ENCODE measurements around the gene GPBP1L1. TPM values are rescaled to one million over a fixed set of nuclear protein-coding genes. Genes with fewer than 3 reads are reported as not detected.

Gene GPBP1L1
- total and polyA plus RNA-seq, 2 donors (not counting 1 experiment from before 2014, with no cell fraction given): 77.2 to 104 TPM

GRCh38 chr1:45622524-45623394 lies 63.6 kb downstream of the GPBP1L1 start:
- no peak for DNase-seq (ENCODE audit: low read depth in 2 of 2)
- Histone ChIP-seq H3K4me1 (ENCODE audit: control insufficient read depth, extremely low read depth, insufficient read depth, low read length) (peaks cover 2% of the 10 kb centered on the region), H3K27ac (ENCODE audit: insufficient read depth, low read length) (no peak overlapping the region), H3K4me2 (ENCODE audit: extremely low read depth, insufficient read depth, low read length) (no peak overlapping the region), H2AFZ (ENCODE audit: low read length) (no peak overlapping the region), H3K27me3 (ENCODE audit: control insufficient read depth, insufficient read depth, low read length) (no peaks in the 10 kb centered on the region), H3K9ac (ENCODE audit: insufficient read depth, low read length) (no peak overlapping the region), H3K79me2 (ENCODE audit: control insufficient read depth, insufficient read depth, low read length) (no peaks in the 10 kb centered on the region), H3K9me3 (ENCODE audit: control insufficient read depth, insufficient read depth, low read depth, low read length) (no peaks in the 10 kb centered on the region), H4K20me1 (ENCODE audit: control insufficient read depth, extremely low read depth, insufficient read depth, low read length) (no peaks in the 10 kb centered on the region), H3K36me3 (ENCODE audit: control insufficient read depth, insufficient read depth, low read length) (peaks cover 7% of the 10 kb centered on the region), H3K4me3 (replicated peaks in 1 of 4; ENCODE audit: control extremely low read depth in 1 of 4, insufficient read depth in 1 of 4, low read depth in 3 of 4, low read length in 4 of 4) (no peak overlapping the region)
- TF ChIP-seq EZH2 (IDR thresholded peaks at IDR 0.05; ENCODE audit: low read length, missing control alignments) (no peak), CTCF (conservative IDR thresholded peaks at IDR 0.05 in 1 of 2, IDR thresholded peaks at IDR 0.05 in 1 of 2; ENCODE audit: low read depth in 1 of 2, low read length in 2 of 2) (no peak)

- no peaks in the 10 kb centered on the region for H3K79me2 ChIP-seq (ENCODE audit: control insufficient read depth, insufficient read depth, low read length)
- H3K9me3 ChIP-seq (ENCODE audit: control insufficient read depth, insufficient read depth, low read depth, low read length): no peaks in the 10 kb centered on the region
- DNase-seq (ENCODE audit: low read depth in 2 of 2): no peak
- no peaks in the 10 kb centered on the region for H4K20me1 ChIP-seq (ENCODE audit: control insufficient read depth, extremely low read depth, insufficient read depth, low read length)
- H3K27me3 ChIP-seq (ENCODE audit: control insufficient read depth, insufficient read depth, low read length): no peaks in the 10 kb centered on the region
- H3K4me1 ChIP-seq (ENCODE audit: control insufficient read depth, extremely low read depth, insufficient read depth, low read length): peaks cover 2% of the 10 kb centered on the region
- H2AFZ ChIP-seq (ENCODE audit: low read length): no peak overlapping the region
- peaks cover 9% of the 10 kb centered on the region for H3K36me3 ChIP-seq (ENCODE audit: control insufficient read depth, insufficient read depth, low read length)
- H3K4me3 ChIP-seq (replicated peaks in 1 of 4; ENCODE audit: control extremely low read depth in 1 of 4, insufficient read depth in 1 of 4, low read depth in 3 of 4, low read length in 4 of 4): no peak overlapping the region
- H3K9ac ChIP-seq (ENCODE audit: insufficient read depth, low read length): no peak overlapping the region
- no peak overlapping the region for H3K27ac ChIP-seq (ENCODE audit: insufficient read depth, low read length)
- no peak for TF ChIP-seq CTCF (conservative IDR thresholded peaks at IDR 0.05 in 1 of 2, IDR thresholded peaks at IDR 0.05 in 1 of 2; ENCODE audit: low read depth in 1 of 2, low read length in 2 of 2)
- no peak for TF ChIP-seq EZH2 (IDR thresholded peaks at IDR 0.05; ENCODE audit: low read length, missing control alignments)
- H3K4me2 ChIP-seq (ENCODE audit: extremely low read depth, insufficient read depth, low read length): no peak overlapping the region
Measured at GRCh38 chr1:45621895-45622523, 64.3 kb downstream of the GPBP1L1 start.

- Histone ChIP-seq H3K27ac (ENCODE audit: insufficient read depth, low read length) (no peak overlapping the region), H3K9ac (ENCODE audit: insufficient read depth, low read length) (no peak overlapping the region), H3K4me1 (ENCODE audit: control insufficient read depth, extremely low read depth, insufficient read depth, low read length) (peaks cover 2% of the 10 kb centered on the region), H3K79me2 (ENCODE audit: control insufficient read depth, insufficient read depth, low read length) (no peaks in the 10 kb centered on the region), H3K27me3 (ENCODE audit: control insufficient read depth, insufficient read depth, low read length) (no peaks in the 10 kb centered on the region), H3K4me3 (replicated peaks in 1 of 4; ENCODE audit: control extremely low read depth in 1 of 4, insufficient read depth in 1 of 4, low read depth in 3 of 4, low read length in 4 of 4) (no peak overlapping the region), H4K20me1 (ENCODE audit: control insufficient read depth, extremely low read depth, insufficient read depth, low read length) (no peaks in the 10 kb centered on the region), H3K4me2 (ENCODE audit: extremely low read depth, insufficient read depth, low read length) (no peak overlapping the region), H2AFZ (ENCODE audit: low read length) (no peak overlapping the region), H3K36me3 (ENCODE audit: control insufficient read depth, insufficient read depth, low read length) (peaks cover 10% of the 10 kb centered on the region), H3K9me3 (ENCODE audit: control insufficient read depth, insufficient read depth, low read depth, low read length) (no peaks in the 10 kb centered on the region)
- DNase-seq (ENCODE audit: low read depth in 2 of 2): no peak
- TF ChIP-seq CTCF (conservative IDR thresholded peaks at IDR 0.05 in 1 of 2, IDR thresholded peaks at IDR 0.05 in 1 of 2; ENCODE audit: low read depth in 1 of 2, low read length in 2 of 2): no peak
- TF ChIP-seq EZH2 (IDR thresholded peaks at IDR 0.05; ENCODE audit: low read length, missing control alignments): no peak
Measured at GRCh38 chr1:45621501-45621836, 64.9 kb downstream of the GPBP1L1 start.

Measured in fibroblast of lung (primary cell).